IMR-90 (cell line): Measurements from ENCODE around the gene TMEM9B.

Experiments
- BHLHE40 ChIP-seq: fragments of 150-350 bp; IDR thresholded peaks from 2 replicates; pipeline ENCODE4 v1.6.1; 2016; ENCODE audit warnings: mild to moderate bottlenecking, low read depth, low read length
- CEBPB ChIP-seq: IDR thresholded peaks from 2 replicates; pipeline ENCODE4 v1.6.1; 2012; ENCODE audit warnings: low read depth, low read length, improper control_type of control experiment
- FOS ChIP-seq: fragments of 150-350 bp; IDR thresholded peaks from 2 replicates; pipeline ENCODE4 v1.6.1; 2016; ENCODE audit warnings: low read depth, low read length
- MAFK ChIP-seq: IDR thresholded peaks from 2 replicates; pipeline ENCODE4 v1.6.1; 2012; ENCODE audit warnings: low read depth, low read length, improper control_type of control experiment
- MXI1 ChIP-seq: IDR thresholded peaks from 2 replicates; pipeline ENCODE4 v1.6.1; 2012; ENCODE audit warnings: low read depth, mild to moderate bottlenecking, low read length, moderate library complexity, borderline replicate concordance
- NFE2L2 ChIP-seq: fragments of 150-350 bp; IDR thresholded peaks from 2 replicates; pipeline ENCODE4 v1.6.1; 2016; ENCODE audit warnings: low read depth, mild to moderate bottlenecking, low read length
- POLR2A ChIP-seq: IDR thresholded peaks from 2 replicates; pipeline ENCODE4 v1.6.1; 2012; ENCODE audit warnings: mild to moderate bottlenecking, low read depth, low read length
- RAD21 ChIP-seq: IDR thresholded peaks from 2 replicates; pipeline ENCODE4 v1.6.1; 2012; ENCODE audit warnings: low read length, improper control_type of control experiment
- RCOR1 ChIP-seq: IDR thresholded peaks from 2 replicates; pipeline ENCODE4 v1.6.1; 2012; ENCODE audit warnings: mild to moderate bottlenecking, low read length, improper control_type of control experiment; ENCODE audit not compliant: insufficient replicate concordance
- RFX5 ChIP-seq: IDR thresholded peaks from 2 replicates; pipeline ENCODE4 v1.8.0; 2012; ENCODE audit warnings: low read depth, mild to moderate bottlenecking, low read length, moderate library complexity
- SMC3 ChIP-seq: fragments of 150-350 bp; IDR thresholded peaks from 2 replicates; pipeline ENCODE4 v1.6.1; 2016; ENCODE audit warnings: low read depth, mild to moderate bottlenecking, antibody characterized with exemption, low read length, moderate library complexity
- TF ChIP-seq, protein P1 (sequence below): conservative IDR thresholded peaks from 2 replicates; pipeline ENCODE4 v1.5.1; 2012; ENCODE audit warnings: mild to moderate bottlenecking, low read depth, low read length, improper control_type of control experiment
- TF ChIP-seq, protein P2 (sequence below): fragments of 150-350 bp; IDR thresholded peaks from 2 replicates; pipeline ENCODE4 v1.6.1; 2017; ENCODE audit warnings: mild to moderate bottlenecking, antibody characterized with exemption, low read length, low read depth
- TF ChIP-seq, protein P3 (sequence below): fragments of 150-350 bp; IDR thresholded peaks from 2 replicates; pipeline ENCODE4 v1.6.1; 2016; ENCODE audit warnings: low read depth, mild to moderate bottlenecking, low read length, moderate library complexity, borderline replicate concordance

DNA sequence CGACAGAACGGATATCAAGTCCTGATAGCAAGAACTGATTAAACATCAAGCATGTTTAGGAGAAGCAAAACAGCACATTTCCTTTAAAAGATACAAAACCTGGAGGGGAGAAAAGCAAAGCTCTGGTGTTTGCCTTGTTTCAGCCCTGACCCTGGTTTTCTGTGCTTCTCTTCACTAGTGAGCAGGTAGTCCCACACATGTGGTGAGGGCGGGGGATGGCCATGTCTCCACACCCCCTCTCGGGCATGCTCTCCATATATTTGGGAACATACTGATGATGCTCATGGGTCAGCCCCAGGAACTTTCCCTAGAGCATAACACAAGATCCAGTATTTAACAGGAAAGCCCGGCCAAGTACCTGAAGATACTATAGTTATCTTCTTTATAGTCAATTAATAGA is 41.6 kb downstream of the TMEM9B start:
- no peak for TF ChIP-seq RAD21
- TF ChIP-seq, protein P1, sequence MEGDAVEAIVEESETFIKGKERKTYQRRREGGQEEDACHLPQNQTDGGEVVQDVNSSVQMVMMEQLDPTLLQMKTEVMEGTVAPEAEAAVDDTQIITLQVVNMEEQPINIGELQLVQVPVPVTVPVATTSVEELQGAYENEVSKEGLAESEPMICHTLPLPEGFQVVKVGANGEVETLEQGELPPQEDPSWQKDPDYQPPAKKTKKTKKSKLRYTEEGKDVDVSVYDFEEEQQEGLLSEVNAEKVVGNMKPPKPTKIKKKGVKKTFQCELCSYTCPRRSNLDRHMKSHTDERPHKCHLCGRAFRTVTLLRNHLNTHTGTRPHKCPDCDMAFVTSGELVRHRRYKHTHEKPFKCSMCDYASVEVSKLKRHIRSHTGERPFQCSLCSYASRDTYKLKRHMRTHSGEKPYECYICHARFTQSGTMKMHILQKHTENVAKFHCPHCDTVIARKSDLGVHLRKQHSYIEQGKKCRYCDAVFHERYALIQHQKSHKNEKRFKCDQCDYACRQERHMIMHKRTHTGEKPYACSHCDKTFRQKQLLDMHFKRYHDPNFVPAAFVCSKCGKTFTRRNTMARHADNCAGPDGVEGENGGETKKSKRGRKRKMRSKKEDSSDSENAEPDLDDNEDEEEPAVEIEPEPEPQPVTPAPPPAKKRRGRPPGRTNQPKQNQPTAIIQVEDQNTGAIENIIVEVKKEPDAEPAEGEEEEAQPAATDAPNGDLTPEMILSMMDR: no peak
- TF ChIP-seq CEBPB: no peak
- no peak for TF ChIP-seq POLR2A
- TF ChIP-seq, protein P2, sequence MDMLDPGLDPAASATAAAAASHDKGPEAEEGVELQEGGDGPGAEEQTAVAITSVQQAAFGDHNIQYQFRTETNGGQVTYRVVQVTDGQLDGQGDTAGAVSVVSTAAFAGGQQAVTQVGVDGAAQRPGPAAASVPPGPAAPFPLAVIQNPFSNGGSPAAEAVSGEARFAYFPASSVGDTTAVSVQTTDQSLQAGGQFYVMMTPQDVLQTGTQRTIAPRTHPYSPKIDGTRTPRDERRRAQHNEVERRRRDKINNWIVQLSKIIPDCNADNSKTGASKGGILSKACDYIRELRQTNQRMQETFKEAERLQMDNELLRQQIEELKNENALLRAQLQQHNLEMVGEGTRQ: no peak
- no peak for TF ChIP-seq BHLHE40
- no peak for TF ChIP-seq MXI1
- no peak for TF ChIP-seq FOS
- no peak for TF ChIP-seq MAFK
- TF ChIP-seq SMC3: no peak
- no peak for TF ChIP-seq RFX5
- TF ChIP-seq NFE2L2: no peak
- no peak for TF ChIP-seq RCOR1
- TF ChIP-seq, protein P3, sequence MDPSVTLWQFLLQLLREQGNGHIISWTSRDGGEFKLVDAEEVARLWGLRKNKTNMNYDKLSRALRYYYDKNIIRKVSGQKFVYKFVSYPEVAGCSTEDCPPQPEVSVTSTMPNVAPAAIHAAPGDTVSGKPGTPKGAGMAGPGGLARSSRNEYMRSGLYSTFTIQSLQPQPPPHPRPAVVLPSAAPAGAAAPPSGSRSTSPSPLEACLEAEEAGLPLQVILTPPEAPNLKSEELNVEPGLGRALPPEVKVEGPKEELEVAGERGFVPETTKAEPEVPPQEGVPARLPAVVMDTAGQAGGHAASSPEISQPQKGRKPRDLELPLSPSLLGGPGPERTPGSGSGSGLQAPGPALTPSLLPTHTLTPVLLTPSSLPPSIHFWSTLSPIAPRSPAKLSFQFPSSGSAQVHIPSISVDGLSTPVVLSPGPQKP: no peak
